CD4-positive, alpha-beta T cell (primary cell): ENCODE data around the gene B3GNT9. TPM values are rescaled to one million over a fixed set of nuclear protein-coding genes. Genes with fewer than 3 reads are reported as not detected.
"Not testable (repeated sequence)": the region's sequence is repeated elsewhere in the genome, so short reads cannot be mapped to it uniquely, and the experiment has no call there.

ENCODE experiments used
- ATAC-seq: fragments of 200-7000 bp; cut with Tn5 transposase; one replicate; pipeline ENCODE4 v1.10.0; 2022; ENCODE audit warnings: mild to moderate bottlenecking; ENCODE audit not compliant: poor library complexity
- CTCF ChIA-PET: fragments of 350-600 bp; sonication (Branson Sonifier 250); formaldehyde crosslinking; loops from one replicate; lab custom pipeline; 2021; ENCODE audit warnings: antibody characterized with exemption, inconsistent platforms; lab: Charles Lee
- POLR2A ChIA-PET: fragments of 350-600 bp; sonication (Branson Sonifier 250); formaldehyde crosslinking; loops from one replicate; lab custom pipeline; 2021; ENCODE audit warnings: antibody characterized with exemption, inconsistent platforms; lab: Charles Lee
- DNase-seq, 14 experiments: peaks; one replicate each; pipeline ENCODE4 v3.0.0-alpha.2; 2013 to 2020; ENCODE audit warnings: mixed read lengths in 2 of 14
- H3K27ac ChIP-seq, 2 donors: one replicate each; pipeline versions ENCODE4 v1.5.1 to v1.7.0; 2013; ENCODE audit warnings: low read length in 2 of 2, low read depth in 1 of 2, mild to moderate bottlenecking in 1 of 2
- H3K27me3 ChIP-seq, 2 experiments: 1 replicate in 1 of 2; 2 replicates in 1 of 2; pipeline versions ENCODE4 v1.6.1 to v1.7.0; 2013; ENCODE audit warnings: low read length in 2 of 2, control low read depth in 1 of 2, mild to moderate bottlenecking in 1 of 2, moderate library complexity in 1 of 2; ENCODE audit not compliant: insufficient read depth in 2 of 2, control insufficient read depth in 1 of 2
- H3K36me3 ChIP-seq: one replicate; pipeline ENCODE4 v1.6.1; 2013; ENCODE audit warnings: low read length, control low read depth; ENCODE audit not compliant: insufficient read depth
- H3K4me1 ChIP-seq: one replicate; pipeline ENCODE4 v1.6.1; 2013; ENCODE audit warnings: low read length, control low read depth; ENCODE audit not compliant: insufficient read depth
- H3K4me3 ChIP-seq: one replicate; pipeline ENCODE4 v1.5.1; 2013; ENCODE audit warnings: mild to moderate bottlenecking, low read length, moderate library complexity
- H3K9me3 ChIP-seq, 2 experiments: 1 replicate in 1 of 2; 2 replicates in 1 of 2; pipeline versions ENCODE4 v1.6.1 to v1.7.0; 2013; ENCODE audit warnings: low read length in 2 of 2, mild to moderate bottlenecking in 2 of 2, control low read depth in 1 of 2, moderate library complexity in 1 of 2; ENCODE audit not compliant: control insufficient read depth in 1 of 2, insufficient read depth in 1 of 2
- H3K27ac Mint-ChIP-seq: one replicate; pipeline ENCODE4 v1.8.0; 2020; ENCODE audit warnings: mixed read lengths
- H3K27me3 Mint-ChIP-seq: one replicate; pipeline ENCODE4 v1.8.0; 2021; ENCODE audit warnings: mixed read lengths
- H3K36me3 Mint-ChIP-seq: one replicate; pipeline ENCODE4 v1.8.0; 2021; ENCODE audit warnings: low read depth, mixed read lengths
- H3K4me1 Mint-ChIP-seq: one replicate; pipeline ENCODE4 v1.8.0; 2021; ENCODE audit warnings: low read depth, mixed read lengths
- H3K4me3 Mint-ChIP-seq: one replicate; pipeline ENCODE4 v1.8.0; 2020; ENCODE audit warnings: mild to moderate bottlenecking, mixed read lengths
- H3K9me3 Mint-ChIP-seq: one replicate; pipeline ENCODE4 v1.8.0; 2020; ENCODE audit warnings: mixed read lengths
- intact Hi-C, 2 experiments: fragments of 100-400 bp; cut with DNase I in 1 of 2; cut with micrococcal nuclease in 1 of 2; formaldehyde crosslinking; loops; one replicate each; pipeline versions ENCODE4 v1.15.1 to v1.9.0; 2023 to 2025; cut with DNase I, micrococcal nuclease
- total RNA-seq, 174 experiments: library from RNA in 2 of 174; stranded (reverse) in 2 of 174; gene quantifications; one replicate each; pipeline ENCODE4 v1.2.3 and lab custom pipeline; 2021 to 2026
- TF ChIP-seq, protein P1 (sequence below): fragments of 200-600 bp; IDR thresholded peaks from one replicate; pipeline ENCODE4 v1.8.0; 2022; ENCODE audit warnings: antibody characterized with exemption, mild to moderate bottlenecking

The B3GNT9 gene
- total RNA-seq, 2 experiments from 2014 or later = 2.0 to 2.5 TPM

DNA sequence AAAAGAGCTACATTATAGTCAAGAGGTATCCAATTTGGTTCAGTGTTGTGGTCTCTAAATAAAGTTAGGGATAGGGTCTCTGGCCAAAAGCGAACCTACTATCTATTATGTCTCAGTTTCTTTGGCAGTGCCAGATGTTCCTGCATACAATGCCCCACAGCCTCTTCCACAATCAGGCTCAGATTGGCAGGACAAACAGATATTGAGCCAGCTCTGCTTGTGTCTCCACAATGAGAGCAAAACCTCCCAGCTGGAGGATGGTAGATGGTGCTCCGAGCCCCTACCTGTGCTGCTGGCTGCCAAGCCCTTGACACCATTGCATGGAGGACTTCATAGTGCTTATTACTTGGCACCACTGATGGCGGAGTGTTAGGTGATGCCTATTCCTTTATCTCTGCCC lies 21.4 kb downstream of the B3GNT9 start:
- POLR2A ChIA-PET = interaction anchor here (1.0 kb wide), 1 partner anchor 11 kb away, joined by 3 read pairs; no protein-coding TSS in a partner anchor
- Histone ChIP-seq H3K4me3 (no peak overlapping the region), H3K4me1 (no peaks in the 10 kb centered on the region), H3K36me3 (peaks cover 57% of the 10 kb centered on the region), H3K9me3 (no peaks in the 10 kb centered on the region), H3K27me3 (no peaks in the 10 kb centered on the region), H3K27ac (no peak overlapping the region)
- Mint-ChIP-seq H3K36me3 (peaks cover 79% of the 10 kb centered on the region), H3K9me3 (no peaks in the 10 kb centered on the region), H3K27ac (no peak overlapping the region), H3K27me3 (no peaks in the 10 kb centered on the region), H3K4me3 (no peak overlapping the region), H3K4me1 (no peaks in the 10 kb centered on the region)
- no peak for ATAC-seq
- intact Hi-C loops = no loop called here
- TF ChIP-seq, protein P1, sequence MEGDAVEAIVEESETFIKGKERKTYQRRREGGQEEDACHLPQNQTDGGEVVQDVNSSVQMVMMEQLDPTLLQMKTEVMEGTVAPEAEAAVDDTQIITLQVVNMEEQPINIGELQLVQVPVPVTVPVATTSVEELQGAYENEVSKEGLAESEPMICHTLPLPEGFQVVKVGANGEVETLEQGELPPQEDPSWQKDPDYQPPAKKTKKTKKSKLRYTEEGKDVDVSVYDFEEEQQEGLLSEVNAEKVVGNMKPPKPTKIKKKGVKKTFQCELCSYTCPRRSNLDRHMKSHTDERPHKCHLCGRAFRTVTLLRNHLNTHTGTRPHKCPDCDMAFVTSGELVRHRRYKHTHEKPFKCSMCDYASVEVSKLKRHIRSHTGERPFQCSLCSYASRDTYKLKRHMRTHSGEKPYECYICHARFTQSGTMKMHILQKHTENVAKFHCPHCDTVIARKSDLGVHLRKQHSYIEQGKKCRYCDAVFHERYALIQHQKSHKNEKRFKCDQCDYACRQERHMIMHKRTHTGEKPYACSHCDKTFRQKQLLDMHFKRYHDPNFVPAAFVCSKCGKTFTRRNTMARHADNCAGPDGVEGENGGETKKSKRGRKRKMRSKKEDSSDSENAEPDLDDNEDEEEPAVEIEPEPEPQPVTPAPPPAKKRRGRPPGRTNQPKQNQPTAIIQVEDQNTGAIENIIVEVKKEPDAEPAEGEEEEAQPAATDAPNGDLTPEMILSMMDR = no peak
- DNase-seq = no peak
- CTCF ChIA-PET = interaction anchor here (1.3 to 1.6 kb wide), 2 partner anchors 26 to 56 kb away, joined by 3 to 8 read pairs; no protein-coding TSS in a partner anchor

DNA sequence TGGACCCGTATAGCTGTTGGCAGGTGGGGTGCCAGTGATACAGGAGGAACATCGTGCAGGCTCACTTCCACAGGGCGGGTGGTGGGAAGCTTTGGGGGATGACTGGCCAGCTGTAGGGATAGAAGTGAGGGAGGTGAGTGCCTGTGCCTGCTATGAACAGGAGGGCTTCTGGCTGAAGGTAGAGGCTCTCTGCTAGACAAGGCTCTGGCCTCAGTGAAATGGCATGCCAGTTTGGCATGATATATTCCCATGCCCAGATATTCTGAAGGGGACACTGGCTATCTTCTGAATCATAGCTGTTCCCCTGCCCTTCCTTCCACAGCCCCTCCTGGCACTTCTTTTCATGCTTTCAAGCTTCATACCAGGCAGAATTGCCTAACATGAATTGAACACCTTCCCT lies 21.9 kb downstream of the B3GNT9 start:
- H3K27ac Mint-ChIP-seq = no peak overlapping the region
- H3K4me3 Mint-ChIP-seq = no peak overlapping the region
- Histone ChIP-seq H3K27me3 (no peaks in the 10 kb centered on the region), H3K27ac (no peak overlapping the region), H3K36me3 (peaks cover 56% of the 10 kb centered on the region), H3K4me3 (no peak overlapping the region), H3K9me3 (no peaks in the 10 kb centered on the region), H3K4me1 (no peaks in the 10 kb centered on the region)
- no peaks in the 10 kb centered on the region for H3K4me1 Mint-ChIP-seq
- H3K36me3 Mint-ChIP-seq = peaks cover 79% of the 10 kb centered on the region
- DNase-seq (no peak), ATAC-seq (no peak)
- intact Hi-C loops = no loop called here
- ChIA-PET POLR2A (interaction anchor here (0.5 to 0.6 kb wide), 2 partner anchors 76 to 103 kb away, joined by 3 read pairs; no protein-coding TSS in a partner anchor), CTCF (interaction anchor here (1.3 to 1.6 kb wide), 2 partner anchors 26 to 56 kb away, joined by 3 to 8 read pairs; no protein-coding TSS in a partner anchor)
- no peaks in the 10 kb centered on the region for H3K27me3 Mint-ChIP-seq
- TF ChIP-seq, protein P1 = no peak
- H3K9me3 Mint-ChIP-seq = no peaks in the 10 kb centered on the region

DNA sequence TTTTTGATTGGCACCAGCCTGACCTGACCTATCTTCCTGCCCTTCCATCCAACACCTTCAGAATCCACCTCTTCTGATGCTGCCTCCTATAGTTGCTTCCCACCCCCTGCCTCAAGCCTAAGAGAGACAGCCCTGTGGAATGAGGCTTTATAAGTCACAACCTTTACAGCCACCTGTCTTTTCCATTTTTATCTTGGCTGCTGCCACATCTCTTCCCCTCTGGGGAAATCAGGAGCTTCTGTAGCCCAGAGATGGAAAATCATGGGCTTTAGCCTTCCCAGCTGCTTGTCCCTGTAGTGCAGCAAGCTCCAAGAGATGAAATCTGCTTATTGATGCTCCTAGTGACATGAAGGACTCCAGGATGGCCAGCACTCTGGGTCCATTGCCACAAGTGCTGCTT lies 22.4 kb downstream of the B3GNT9 start:
- POLR2A ChIA-PET = interaction anchor here (0.5 to 0.7 kb wide), 3 partner anchors 8 to 104 kb away, joined by 3 to 4 read pairs (median 3); no protein-coding TSS in a partner anchor
- no peaks in the 10 kb centered on the region for H3K4me1 Mint-ChIP-seq
- Histone ChIP-seq H3K9me3 (no peaks in the 10 kb centered on the region), H3K27me3 (no peaks in the 10 kb centered on the region), H3K4me1 (no peaks in the 10 kb centered on the region), H3K27ac (no peak overlapping the region), H3K36me3 (peaks cover 59% of the 10 kb centered on the region), H3K4me3 (no peak overlapping the region)
- CTCF ChIA-PET = interaction anchor here (0.7 to 1.3 kb wide), 2 partner anchors 11 to 57 kb away, joined by 3 read pairs; no protein-coding TSS in a partner anchor
- no peaks in the 10 kb centered on the region for H3K9me3 Mint-ChIP-seq
- no peak overlapping the region for H3K27ac Mint-ChIP-seq
- ATAC-seq (no peak), DNase-seq (no peak)
- TF ChIP-seq, protein P1 = no peak
- intact Hi-C loops = no loop called here
- H3K27me3 Mint-ChIP-seq = no peaks in the 10 kb centered on the region
- H3K4me3 Mint-ChIP-seq = no peak overlapping the region
- H3K36me3 Mint-ChIP-seq = peaks cover 81% of the 10 kb centered on the region

DNA sequence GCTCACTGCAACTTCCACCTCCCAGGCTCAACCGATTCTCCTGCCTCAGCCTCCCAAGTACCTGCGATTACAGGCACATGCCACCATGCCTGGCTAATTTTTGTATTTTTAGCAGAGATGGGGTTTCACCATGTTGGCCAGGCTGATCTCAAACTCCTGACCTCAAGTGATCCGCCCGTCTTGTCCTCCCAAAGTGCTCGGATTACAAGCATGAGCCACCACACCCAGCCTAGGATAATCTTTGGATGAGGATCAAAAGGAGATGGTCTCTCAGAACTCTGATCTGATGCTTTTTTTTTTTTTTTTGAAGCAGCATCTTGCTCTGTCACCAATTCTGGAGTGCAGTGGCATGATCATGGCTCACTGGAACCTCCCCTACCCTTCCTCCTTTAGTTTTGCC lies 28.0 kb downstream of the B3GNT9 start:
- H3K4me1 ChIP-seq, intact Hi-C loops, H3K27me3 ChIP-seq, H3K27ac ChIP-seq, H3K27me3 Mint-ChIP-seq, DNase-seq, H3K27ac Mint-ChIP-seq, CTCF ChIA-PET, H3K4me3 Mint-ChIP-seq, H3K4me1 Mint-ChIP-seq, ATAC-seq, POLR2A ChIA-PET, H3K4me3 ChIP-seq, H3K9me3 ChIP-seq, H3K9me3 Mint-ChIP-seq: not testable (repeated sequence)
- H3K36me3 ChIP-seq = peaks cover 52% of the 10 kb centered on the region
- H3K36me3 Mint-ChIP-seq = peaks cover 74% of the 10 kb centered on the region
